H1 (cell line): ENCODE measurements around the gene FAM219A. TPM values are rescaled to one million over a fixed set of nuclear protein-coding genes. Genes with fewer than 3 reads are reported as not detected.

ENCODE experiments used
- RXRA ChIP-seq: IDR thresholded peaks from 2 replicates; pipeline ENCODE4 v1.6.1; 2011; ENCODE audit warnings: low read depth, mild to moderate bottlenecking, low read length, moderate library complexity; ENCODE audit not compliant: insufficient read depth
- polyA plus RNA-seq, 7 experiments: library from polyadenylated mRNA; depleted of rRNA in 3 of 7; stranded (reverse) in 5 of 7; unstranded in 2 of 7; fragments of >200 nt in 5 of 7; fragments of 200-250 nt in 2 of 7; gene quantifications; 1 replicate in 5 of 7; 2 replicates in 1 of 7; 4 replicates in 1 of 7; pipeline versions ENCODE4 v1.2.1 to v1.2.3, GENCODE V29; 2011 to 2013; ENCODE audit warnings: missing spikeins in 2 of 7, mixed read lengths in 2 of 7
- total RNA-seq: library from RNA; stranded (reverse); fragmentation: NEBNext Ultra II Directional; extraction: Animal tissue kit (Norgen Biotek cat#: 25700); gene quantifications from 2 replicates; pipeline ENCODE4 v1.2.1, GENCODE V29; 2021

The FAM219A gene
- total and polyA plus RNA-seq, 2 of the 8 experiments (the other 6 are each of a cell fraction or from before 2014, with no cell fraction given) = 7.7 to 10.4 TPM

DNA sequence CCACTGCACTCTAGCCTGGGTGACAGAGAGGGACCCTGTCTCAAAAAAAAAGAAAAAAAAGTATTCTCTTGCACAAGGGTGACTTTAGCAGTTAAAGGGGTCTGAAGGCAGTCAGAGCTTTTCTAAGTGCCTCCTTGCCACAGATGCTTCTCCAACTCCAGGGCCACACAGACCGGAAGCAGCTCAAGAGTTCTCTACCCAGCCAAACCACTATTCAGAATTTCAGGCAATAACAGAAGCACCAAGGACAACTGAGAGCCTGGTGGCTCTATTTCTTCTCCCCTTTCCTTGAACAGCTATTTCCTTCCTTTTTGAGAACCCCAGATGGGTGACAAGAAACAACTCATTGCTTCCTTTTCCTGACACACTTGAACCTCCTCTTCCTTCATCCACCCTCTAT lies 2.2 kb downstream of the FAM219A start (continued):
- TF ChIP-seq RXRA = no peak
